HG03159 (cell line): ENCODE data around the gene OR10R2.
"Not testable (repeated sequence)": the region's sequence is repeated elsewhere in the genome, so short reads cannot be mapped to it uniquely, and the experiment has no call there.

Source experiments
- ATAC-seq: cut with Tn5 transposase; IDR thresholded peaks from one replicate; pipeline ENCODE4 v1.9.1; 2021; ENCODE audit warnings: mild to moderate bottlenecking, moderate library complexity; ENCODE audit not compliant: unreplicated experiment

Gene OR10R2, protein sequence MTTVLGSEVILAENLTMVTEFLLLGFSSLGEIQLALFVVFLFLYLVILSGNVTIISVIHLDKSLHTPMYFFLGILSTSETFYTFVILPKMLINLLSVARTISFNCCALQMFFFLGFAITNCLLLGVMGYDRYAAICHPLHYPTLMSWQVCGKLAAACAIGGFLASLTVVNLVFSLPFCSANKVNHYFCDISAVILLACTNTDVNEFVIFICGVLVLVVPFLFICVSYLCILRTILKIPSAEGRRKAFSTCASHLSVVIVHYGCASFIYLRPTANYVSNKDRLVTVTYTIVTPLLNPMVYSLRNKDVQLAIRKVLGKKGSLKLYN

DNA sequence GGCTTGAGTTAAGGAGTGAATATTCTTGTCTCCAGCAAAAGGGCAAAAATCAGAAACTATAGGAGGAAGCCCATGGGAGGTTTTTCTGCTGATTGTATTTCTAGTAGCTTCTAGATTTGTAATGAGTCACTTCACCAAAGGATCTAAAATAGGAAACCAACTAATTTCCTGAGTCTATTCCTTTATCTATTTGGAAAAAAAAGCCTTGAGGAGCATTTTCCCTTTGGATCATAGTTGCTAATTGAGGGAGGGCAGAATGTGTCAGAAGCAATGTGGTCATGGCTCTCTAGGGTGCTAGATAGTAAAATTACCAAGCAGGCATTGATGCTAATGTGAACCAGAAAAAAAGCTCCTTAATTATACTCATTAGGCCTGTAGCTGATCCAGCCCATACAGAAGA lies at the start of gene OR10R2:
TSS of gene OR10R2 (plus strand) at position 301 of the 400 bp plus-strand sequence. CDS start 106 bp downstream, outside the sequence.
- no peak for ATAC-seq

GRCh38 chr1:158425027-158425426 lies 47.0 kb upstream of the OR10R2 start:
- ATAC-seq = no peak

DNA sequence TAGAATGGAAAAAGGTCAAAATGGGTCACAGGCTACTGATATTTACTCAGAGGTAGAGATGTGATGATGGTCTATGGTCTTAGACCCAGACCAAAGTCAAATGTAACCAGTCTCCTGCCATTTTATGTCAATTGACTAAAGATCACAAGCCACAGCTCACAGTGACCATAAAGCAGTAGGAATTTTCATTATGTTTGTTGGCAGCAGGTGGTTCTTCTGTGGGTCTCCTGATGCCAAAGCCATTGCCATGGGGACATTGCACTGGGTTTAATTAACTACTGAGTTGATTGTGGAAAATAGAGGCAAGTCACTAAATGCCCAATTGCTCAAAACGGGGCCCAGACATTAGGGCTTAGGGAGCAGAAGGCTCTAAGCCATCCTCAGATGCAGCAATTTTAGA lies 45.9 kb upstream of the OR10R2 start, which contains the start of gene OR10K2:
TSS of gene OR10K2 (minus strand) at position 101 of the 400 bp plus-strand sequence. CDS start 5,371 bp downstream, outside the sequence.
- no peak for ATAC-seq

- ATAC-seq = not testable (repeated sequence)
Observed at GRCh38 chr1:158430163-158430562, 41.9 kb upstream of the OR10R2 start.

DNA sequence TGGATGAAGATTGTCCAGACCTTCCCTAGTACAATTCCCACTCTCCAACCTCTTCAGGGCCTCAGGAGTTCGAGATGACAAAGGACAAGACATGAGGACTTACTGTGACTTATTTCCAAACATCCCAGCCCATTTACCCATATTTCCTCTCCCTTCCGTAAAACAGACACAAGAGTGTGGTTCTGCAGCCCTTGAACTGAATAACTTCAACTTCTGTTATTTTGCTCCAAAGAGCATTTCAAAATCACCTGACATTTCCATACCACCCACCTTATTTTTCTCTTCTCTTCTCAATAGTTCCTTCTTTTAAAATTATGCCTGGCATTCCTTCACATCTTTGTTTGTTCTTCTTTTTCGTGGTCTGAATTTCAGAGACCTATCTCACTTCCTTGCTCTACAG lies 37.3 kb upstream of the OR10R2 start:
- ATAC-seq = no peak

- ATAC-seq = no peak
Observed at GRCh38 chr1:158445376-158445775, 26.6 kb upstream of the OR10R2 start.

DNA sequence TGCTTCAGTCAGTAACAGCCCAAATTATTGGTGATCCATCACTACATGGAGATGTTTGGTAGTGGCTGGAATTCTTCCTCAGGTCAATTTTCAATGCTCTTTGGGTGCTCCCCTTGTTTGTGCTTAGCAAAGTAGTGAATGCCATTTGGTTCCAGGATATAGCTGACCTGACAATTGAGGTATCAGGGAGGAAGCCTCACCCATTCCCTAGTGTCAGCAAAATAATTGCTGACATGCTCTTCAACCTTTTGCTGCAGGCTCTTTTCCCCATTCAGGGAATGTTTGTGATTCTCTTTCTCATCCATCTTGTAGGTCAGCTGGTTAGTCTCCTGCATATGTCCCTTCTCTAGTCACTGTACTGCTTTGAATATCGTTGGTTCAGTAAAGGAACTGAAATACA lies 17.5 kb upstream of the OR10R2 start:
- ATAC-seq = no peak

DNA sequence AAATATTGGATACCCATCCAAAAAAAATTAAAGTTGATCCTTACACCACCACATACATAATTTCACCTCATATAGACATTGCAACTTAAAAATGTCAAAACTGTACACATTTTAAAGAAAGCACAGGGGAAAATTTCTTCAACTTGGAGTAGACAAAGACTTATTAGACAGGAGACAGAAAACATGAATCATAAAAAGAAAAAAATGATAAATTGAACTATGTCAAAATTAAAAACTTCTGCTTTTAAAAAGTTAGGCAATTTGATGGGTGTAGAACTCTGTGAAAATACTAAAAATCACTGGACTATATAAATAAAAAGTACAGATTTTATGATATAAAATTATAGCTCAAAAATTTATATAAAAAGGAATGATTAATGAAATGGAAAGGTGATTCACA lies 14.8 kb upstream of the OR10R2 start:
- no peak for ATAC-seq

DNA sequence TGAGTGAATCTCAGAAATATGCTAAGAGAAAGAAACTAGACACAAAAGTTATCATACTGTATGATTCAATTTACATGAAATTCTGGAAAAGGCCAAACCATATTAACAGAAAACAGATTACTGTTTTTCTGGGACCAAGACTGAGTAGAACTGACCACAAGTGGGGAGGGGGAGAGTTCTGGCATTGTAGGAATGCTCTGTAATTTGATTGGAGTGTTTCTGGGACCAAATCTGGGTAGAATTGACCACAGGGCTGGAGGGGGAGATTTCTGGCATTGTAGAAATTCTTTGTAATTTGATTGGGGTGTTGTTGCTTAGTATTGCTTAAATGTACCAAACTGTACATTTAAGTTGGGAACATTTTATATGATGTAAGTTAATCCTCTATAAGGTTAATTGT lies 13.8 kb upstream of the OR10R2 start:
- ATAC-seq = no peak

- no peak for ATAC-seq
Observed at GRCh38 chr1:158461534-158461933, 10.5 kb upstream of the OR10R2 start, which contains the start of gene OR10K1. Gene OR10K1, plus strand, starts transcription at chr1:158461834. Its CDS starts 3,728 bp downstream, at chr1:158465562.

GRCh38 chr1:158485455-158485854 lies 13.4 kb downstream of the OR10R2 start:
- no peak for ATAC-seq

DNA sequence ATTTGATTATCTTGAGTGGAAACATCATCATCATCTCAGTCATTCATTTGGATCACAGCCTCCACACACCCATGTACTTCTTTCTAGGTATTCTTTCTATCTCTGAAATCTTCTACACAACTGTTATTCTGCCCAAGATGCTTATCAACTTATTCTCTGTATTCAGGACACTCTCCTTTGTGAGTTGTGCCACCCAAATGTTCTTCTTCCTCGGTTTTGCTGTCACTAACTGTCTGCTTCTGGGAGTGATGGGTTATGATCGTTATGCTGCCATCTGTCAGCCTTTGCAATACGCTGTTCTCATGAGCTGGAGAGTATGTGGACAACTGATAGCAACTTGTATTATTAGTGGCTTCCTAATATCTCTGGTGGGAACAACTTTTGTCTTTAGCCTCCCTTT lies 19.3 kb downstream of the OR10R2 start:
- ATAC-seq = no peak

DNA sequence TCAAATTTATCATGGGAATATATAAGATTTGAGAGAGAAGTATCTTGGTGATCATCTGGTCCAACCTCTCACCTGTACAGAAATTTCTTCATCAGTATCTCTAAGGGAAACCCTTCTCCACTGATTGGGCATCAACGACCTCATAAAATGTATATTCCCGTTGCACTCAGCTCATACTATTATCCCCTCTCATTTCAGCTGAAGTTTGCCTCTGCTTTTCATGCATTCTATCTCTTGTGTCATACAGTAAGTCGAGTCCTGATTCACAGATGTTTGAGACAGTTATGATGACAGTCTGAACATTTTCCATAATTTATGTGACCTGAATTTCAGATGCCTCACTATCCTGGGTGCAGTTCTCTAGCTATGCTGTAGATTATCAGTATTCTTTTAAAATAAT lies 21.0 kb downstream of the OR10R2 start:
- ATAC-seq = no peak

DNA sequence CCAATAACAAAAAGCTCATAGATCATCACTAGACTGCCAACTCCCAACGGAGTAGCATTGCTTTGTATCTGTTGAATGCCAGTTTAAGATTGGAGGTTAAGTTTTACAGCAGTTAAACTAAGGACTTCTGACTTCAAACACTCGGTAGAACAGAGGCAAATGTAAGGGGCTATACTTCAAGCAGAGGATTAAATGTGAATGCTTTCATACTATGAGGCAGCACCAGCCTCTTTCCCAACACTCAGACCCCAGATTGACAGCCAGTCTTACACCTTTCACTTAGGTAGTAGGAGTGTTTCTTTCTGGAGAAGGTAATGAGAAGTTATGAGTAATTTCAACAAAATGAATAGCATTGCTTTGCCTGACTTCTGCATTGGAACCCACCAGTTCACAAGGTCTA lies 22.8 kb downstream of the OR10R2 start:
- ATAC-seq = no peak

GRCh38 chr1:158496374-158496773 lies 24.4 kb downstream of the OR10R2 start:
- no peak for ATAC-seq

GRCh38 chr1:158506369-158506987 lies 34.5 kb downstream of the OR10R2 start:
- ATAC-seq = no peak

DNA sequence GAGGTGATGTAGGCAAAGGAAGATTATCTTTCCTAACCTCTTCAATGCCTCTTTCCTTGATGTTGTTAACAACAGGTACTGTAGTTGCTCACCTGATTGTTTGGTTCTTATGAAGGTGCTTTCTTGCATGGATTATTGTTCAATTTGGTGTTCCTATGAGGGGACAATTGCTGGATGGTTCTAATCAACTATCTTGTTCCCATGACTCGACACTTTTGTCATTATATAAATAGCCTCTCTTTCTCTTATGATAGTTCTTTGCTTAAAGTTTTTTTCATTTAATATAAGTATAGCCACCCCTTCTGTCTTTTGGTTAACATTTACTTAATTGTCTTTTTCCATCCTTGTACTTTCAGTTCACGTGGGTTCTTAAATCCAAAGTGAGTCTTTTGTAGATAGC lies 35.5 kb downstream of the OR10R2 start:
- ATAC-seq = no peak

GRCh38 chr1:158509471-158510156 lies 37.6 kb downstream of the OR10R2 start:
- no peak for ATAC-seq

- no peak for ATAC-seq
Observed at GRCh38 chr1:158516966-158517365, 44.9 kb downstream of the OR10R2 start.

DNA sequence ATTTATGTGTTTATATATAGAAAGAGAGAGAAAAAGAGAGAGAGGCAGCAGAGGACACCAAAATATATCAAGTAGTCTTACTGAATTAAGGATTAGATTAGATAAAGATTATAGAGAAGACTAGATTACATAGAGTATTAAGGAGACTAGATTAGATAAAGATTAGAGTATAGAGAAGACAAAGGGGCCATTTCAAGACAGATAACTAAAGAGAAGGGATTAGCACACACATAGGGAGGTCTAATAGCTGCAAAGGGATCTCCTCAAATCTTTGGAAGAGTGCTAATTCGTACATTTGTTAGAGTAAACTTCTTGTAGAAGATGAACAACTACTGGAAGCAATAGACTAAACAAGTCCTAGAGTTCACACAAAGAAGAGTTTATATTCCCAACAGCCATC lies 48.0 kb downstream of the OR10R2 start:
- no peak for ATAC-seq

DNA sequence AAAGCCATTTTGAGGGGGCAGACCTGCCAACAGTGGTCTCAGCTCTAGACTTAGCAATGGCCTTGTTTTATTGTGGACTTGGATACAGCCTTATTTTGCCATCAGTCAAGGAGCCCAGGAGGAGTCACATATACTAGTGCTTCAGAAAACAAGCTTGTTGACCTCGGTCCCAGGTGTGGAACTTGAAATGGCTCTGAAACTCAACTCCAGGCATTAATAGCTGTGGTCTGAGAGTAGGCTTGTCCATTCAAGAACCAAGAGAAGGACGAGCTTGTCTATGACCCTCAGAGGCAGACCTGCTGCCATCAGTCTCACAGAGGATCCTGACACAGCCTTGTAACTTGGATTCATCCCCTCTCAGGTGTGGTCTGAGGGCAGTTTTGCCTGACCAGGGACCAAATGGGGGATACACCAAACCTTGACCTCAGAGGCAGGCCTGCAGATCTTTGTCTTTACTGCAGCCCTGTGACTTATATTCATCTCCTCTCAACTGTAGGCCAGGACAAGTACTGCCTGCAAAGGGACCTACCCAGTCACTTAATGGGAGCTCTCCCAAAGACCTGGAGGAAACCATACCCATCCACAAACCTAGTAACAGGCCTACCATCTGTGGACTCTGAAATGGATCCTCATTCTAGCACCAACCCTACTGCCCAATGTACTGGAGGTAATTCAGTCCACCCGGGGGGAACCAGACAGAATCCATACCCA lies 49.1 kb downstream of the OR10R2 start:
- ATAC-seq = no peak
